GM19240 (cell line): ENCODE results near the gene CARD11.

Experiments used
- DNase-seq: peaks from one replicate; pipeline ENCODE4 v3.0.0; 2011; ENCODE audit warnings: low spot score; ENCODE audit not compliant: insufficient read length

CARD11 gene

GRCh38 chr7:2983586-2983985 is 60.1 kb downstream of the CARD11 start:
- no peak for DNase-seq

- DNase-seq: no peak
These were observed 60.8 kb downstream of the CARD11 start for GRCh38 chr7:2982831-2983230.

GRCh38 chr7:2982401-2982800 is 61.3 kb downstream of the CARD11 start:
- DNase-seq: no peak

- no peak for DNase-seq
These were observed 62.6 kb downstream of the CARD11 start for GRCh38 chr7:2981103-2981480.

- DNase-seq: no peak
These were observed 63.1 kb downstream of the CARD11 start for GRCh38 chr7:2980401-2981102.

- DNase-seq: no peak
These were observed 63.7 kb downstream of the CARD11 start for GRCh38 chr7:2979951-2980350.

GRCh38 chr7:2979201-2979631 is 64.5 kb downstream of the CARD11 start:
- DNase-seq: no peak

- peak; percentile 38 for DNase-seq
These were observed 65.3 kb downstream of the CARD11 start for GRCh38 chr7:2978408-2978807.

GRCh38 chr7:2975821-2976371 is 67.8 kb downstream of the CARD11 start:
- DNase-seq: no peak

- no peak for DNase-seq
These were observed 69.4 kb downstream of the CARD11 start for GRCh38 chr7:2974093-2974819.

- DNase-seq: no peak
These were observed 70.9 kb downstream of the CARD11 start for GRCh38 chr7:2972835-2973161.

- DNase-seq: no peak
These were observed 71.5 kb downstream of the CARD11 start for GRCh38 chr7:2971914-2972834.

- DNase-seq: no peak
These were observed 72.8 kb downstream of the CARD11 start for GRCh38 chr7:2970861-2971260.

GRCh38 chr7:2970307-2970664 is 73.4 kb downstream of the CARD11 start:
- no peak for DNase-seq

GRCh38 chr7:2969398-2970306 is 74.0 kb downstream of the CARD11 start:
- no peak for DNase-seq

- DNase-seq: no peak
These were observed 74.9 kb downstream of the CARD11 start for GRCh38 chr7:2968616-2969397.

- DNase-seq: no peak
These were observed 75.5 kb downstream of the CARD11 start for GRCh38 chr7:2968176-2968575.

GRCh38 chr7:2967705-2968104 is 76.0 kb downstream of the CARD11 start:
- DNase-seq: no peak

GRCh38 chr7:2967253-2967652 is 76.4 kb downstream of the CARD11 start:
- no peak for DNase-seq

- no peak for DNase-seq
These were observed 77.1 kb downstream of the CARD11 start for GRCh38 chr7:2966466-2967078.
